Measurements from ENCODE around the gene SLC25A43.
"Not testable (repeated sequence)": the region's sequence is repeated elsewhere in the genome, so short reads cannot be mapped to it uniquely, and the experiment has no call there.

- TF ChIP-seq, protein P1, sequence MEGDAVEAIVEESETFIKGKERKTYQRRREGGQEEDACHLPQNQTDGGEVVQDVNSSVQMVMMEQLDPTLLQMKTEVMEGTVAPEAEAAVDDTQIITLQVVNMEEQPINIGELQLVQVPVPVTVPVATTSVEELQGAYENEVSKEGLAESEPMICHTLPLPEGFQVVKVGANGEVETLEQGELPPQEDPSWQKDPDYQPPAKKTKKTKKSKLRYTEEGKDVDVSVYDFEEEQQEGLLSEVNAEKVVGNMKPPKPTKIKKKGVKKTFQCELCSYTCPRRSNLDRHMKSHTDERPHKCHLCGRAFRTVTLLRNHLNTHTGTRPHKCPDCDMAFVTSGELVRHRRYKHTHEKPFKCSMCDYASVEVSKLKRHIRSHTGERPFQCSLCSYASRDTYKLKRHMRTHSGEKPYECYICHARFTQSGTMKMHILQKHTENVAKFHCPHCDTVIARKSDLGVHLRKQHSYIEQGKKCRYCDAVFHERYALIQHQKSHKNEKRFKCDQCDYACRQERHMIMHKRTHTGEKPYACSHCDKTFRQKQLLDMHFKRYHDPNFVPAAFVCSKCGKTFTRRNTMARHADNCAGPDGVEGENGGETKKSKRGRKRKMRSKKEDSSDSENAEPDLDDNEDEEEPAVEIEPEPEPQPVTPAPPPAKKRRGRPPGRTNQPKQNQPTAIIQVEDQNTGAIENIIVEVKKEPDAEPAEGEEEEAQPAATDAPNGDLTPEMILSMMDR (IDR thresholded peaks at IDR 0.05): not testable (repeated sequence)
- TF ChIP-seq EP300, POLR2A (IDR thresholded peaks at IDR 0.05): not testable (repeated sequence)
These were observed 37.7 kb upstream of the SLC25A43 start for GRCh38 chrX:119361451-119361850.

Data from gastroesophageal sphincter (tissue), 3 donors.